Activated T-helper 1 cell treated with anti-CD3 and anti-CD28 coated beads, Interleukin-2, amount 50 U/mL, for 16 hours (primary cell): Measurements from ENCODE around the gene GATM.

Experiments
- DNase-seq, 2 donors: peaks; one replicate each; pipeline ENCODE4 v3.0.0-alpha.2; 2020; ENCODE audit warnings: low read depth in 1 of 2, low spot score in 1 of 2

The GATM gene

GRCh38 chr15:45378149-45378912, at the start of gene GATM:
TSS of gene GATM (minus strand) at chr15:45378544. CDS start at chr15:45378453, 91 bp downstream.
- peak in 1 of 2 donors; percentile 18 for DNase-seq

GRCh38 chr15:45427085-45427484, 48.7 kb upstream of the GATM start:
- DNase-seq: no peak

GRCh38 chr15:45425135-45425534, 46.8 kb upstream of the GATM start:
- DNase-seq: no peak

GRCh38 chr15:45424429-45424828, 46.1 kb upstream of the GATM start:
- DNase-seq: no peak

GRCh38 chr15:45417303-45417950, 39.1 kb upstream of the GATM start:
- no peak for DNase-seq

GRCh38 chr15:45414215-45414885, 36.0 kb upstream of the GATM start:
- no peak for DNase-seq

GRCh38 chr15:45409596-45409995, 31.3 kb upstream of the GATM start:
- DNase-seq: no peak

GRCh38 chr15:45407786-45408185, 29.4 kb upstream of the GATM start:
- DNase-seq: no peak

- DNase-seq: peak in 1 of 2 donors; percentile 11
These were observed 24.9 kb upstream of the GATM start for GRCh38 chr15:45402955-45403877.

GRCh38 chr15:45402162-45402954, 24.0 kb upstream of the GATM start:
- DNase-seq: peak; percentile 90 to 93

- no peak for DNase-seq
These were observed 23.4 kb upstream of the GATM start for GRCh38 chr15:45401665-45402161.

GRCh38 chr15:45399381-45400212, 21.3 kb upstream of the GATM start:
- DNase-seq: no peak

- DNase-seq: no peak
These were observed 18.8 kb upstream of the GATM start for GRCh38 chr15:45397116-45397665.

GRCh38 chr15:45395943-45396342, 17.6 kb upstream of the GATM start:
- no peak for DNase-seq

- DNase-seq: no peak
These were observed 16.3 kb upstream of the GATM start for GRCh38 chr15:45394681-45395080.

- DNase-seq: no peak
These were observed 15.5 kb upstream of the GATM start for GRCh38 chr15:45393851-45394250.

- DNase-seq: no peak
These were observed 14.2 kb upstream of the GATM start for GRCh38 chr15:45392584-45392855.

GRCh38 chr15:45391746-45392583, 13.6 kb upstream of the GATM start:
- no peak for DNase-seq
